Endothelial cell of umbilical vein (primary cell): ENCODE data around the gene AGAP9. TPM values are rescaled to one million over a fixed set of nuclear protein-coding genes. Genes with fewer than 3 reads are reported as not detected.
"Not testable (repeated sequence)": the region's sequence is repeated elsewhere in the genome, so short reads cannot be mapped to it uniquely, and the experiment has no call there.

Source experiments
- BruUV-seq: library from RNA; stranded (reverse); fragments of 400-500 nt; replicated peaks from 2 replicates; lab custom pipeline; 2021; lab: Mats Ljungman, UMichigan
- CTCF ChIA-PET: fragments of 300-600, 350-600 bp; sonication (Branson Sonifier 250); formaldehyde crosslinking; loops from one replicate; lab custom pipeline; 2021; ENCODE audit warnings: antibody characterized with exemption, inconsistent platforms; lab: Charles Lee
- POLR2A ChIA-PET: fragments of 300-600, 350-600 bp; sonication (Branson Sonifier 250); formaldehyde crosslinking; loops from one replicate; lab custom pipeline; 2021; ENCODE audit warnings: antibody characterized with exemption, inconsistent platforms; lab: Charles Lee
- DNase-seq: peaks from one replicate; pipeline ENCODE4 v3.0.0-alpha.2; 2011; ENCODE audit warnings: low read depth, low spot score
- FAIRE-seq: peaks from 2 replicates; lab custom pipeline; 2011; peaks lifted over from hg19 to GRCh38; lab: Jason Lieb, UNC
- H2AFZ ChIP-seq: 2 replicates; pipeline ENCODE4 v1.6.0; 2012; ENCODE audit warnings: low read depth, low read length, control low read depth, inconsistent platforms
- H3K27ac ChIP-seq: 2 replicates; pipeline ENCODE4 v1.5.1; 2011; ENCODE audit warnings: low read depth, mild to moderate bottlenecking, control low read depth, low read length, moderate library complexity; ENCODE audit not compliant: insufficient read depth
- H3K27me3 ChIP-seq, 2 experiments: 2 replicates each; pipeline versions ENCODE4 v1.6.0 to v1.6.1; 2011; ENCODE audit warnings: low read length in 2 of 2, mixed read lengths in 1 of 2; ENCODE audit not compliant: control insufficient read depth in 2 of 2, insufficient read depth in 2 of 2
- H3K36me3 ChIP-seq, 2 experiments: 2 replicates in 1 of 2; 3 replicates in 1 of 2; pipeline ENCODE4 v1.5.1; 2011; ENCODE audit warnings: low read length in 2 of 2, mild to moderate bottlenecking in 1 of 2, moderate library complexity in 1 of 2; ENCODE audit not compliant: control insufficient read depth in 2 of 2, insufficient read depth in 2 of 2; ENCODE audit errors: extremely low read depth in 1 of 2
- H3K4me1 ChIP-seq: 3 replicates; pipeline ENCODE4 v1.5.1; 2011; ENCODE audit warnings: mild to moderate bottlenecking, low read length; ENCODE audit not compliant: control insufficient read depth, insufficient read depth; ENCODE audit errors: extremely low read depth
- H3K4me2 ChIP-seq: 2 replicates; pipeline ENCODE4 v1.6.1; 2011; ENCODE audit warnings: low read length, control low read depth, mixed read lengths; ENCODE audit not compliant: insufficient read depth
- H3K4me3 ChIP-seq, 3 experiments: fragments of 200-600 bp in 1 of 3; sonication (generic), shearing (Covaris generic) in 1 of 3; replicated peaks in 1 of 3; 2 replicates each; pipeline ENCODE4 v1.5.1; 2011 to 2016; ENCODE audit warnings: control low read depth in 3 of 3, low read length in 3 of 3, mild to moderate bottlenecking in 2 of 3, inconsistent platforms in 1 of 3, low read depth in 1 of 3, moderate library complexity in 1 of 3; ENCODE audit not compliant: insufficient read depth in 1 of 3
- H3K79me2 ChIP-seq: 2 replicates; pipeline ENCODE4 v1.6.0; 2012; ENCODE audit warnings: low read length, inconsistent platforms; ENCODE audit not compliant: control insufficient read depth, insufficient read depth
- H3K9ac ChIP-seq: replicated peaks from 2 replicates; pipeline ENCODE3; 2011; ENCODE audit warnings: low read length, control low read depth; ENCODE audit not compliant: insufficient read depth; ENCODE audit errors: extremely low read depth
- H3K9me1 ChIP-seq: replicated peaks from 3 replicates; pipeline ENCODE4 v1.6.0; 2011; ENCODE audit warnings: mild to moderate bottlenecking, low read length; ENCODE audit not compliant: control insufficient read depth, insufficient read depth; ENCODE audit errors: extremely low read depth
- H3K9me3 ChIP-seq: replicated peaks from 2 replicates; pipeline ENCODE4 v1.5.1; 2012; ENCODE audit warnings: low read length, inconsistent platforms; ENCODE audit not compliant: control insufficient read depth, insufficient read depth
- H4K20me1 ChIP-seq: replicated peaks from 2 replicates; pipeline ENCODE3; 2011; ENCODE audit warnings: mild to moderate bottlenecking, low read length; ENCODE audit not compliant: control insufficient read depth, insufficient read depth; ENCODE audit errors: extremely low read depth
- dilution Hi-C: fragments of 300-500 bp; cut with MboI; formaldehyde crosslinking; loops from one replicate; pipeline ENCODE4 v1.15.0; 2019; ENCODE audit warnings: low sequenced_read_pairs; ENCODE audit not compliant: extremely low pct_ligation_motif_present
- intact Hi-C: fragments of 100-400 bp; cut with micrococcal nuclease; formaldehyde crosslinking; loops from one replicate; pipeline ENCODE4 v1.10.0; 2022
- polyA plus RNA-seq, 4 experiments: library from polyadenylated mRNA; depleted of rRNA in 3 of 4; stranded (reverse) in 3 of 4; unstranded in 1 of 4; fragments of >200 nt; gene quantifications; 2 replicates each; pipeline versions ENCODE4 v1.2.1 to v1.2.3, GENCODE V29; 2011 to 2012; ENCODE audit warnings: missing spikeins in 1 of 4
- total RNA-seq: library from RNA; stranded (reverse); gene quantifications from 2 replicates; pipeline ENCODE4 v1.2.3, GENCODE V29; 2021

Gene AGAP9
- total and polyA plus RNA-seq, 2 donors (not counting 3 experiments of a cell fraction or from before 2014, with no cell fraction given), result 9.9 to 14.4 TPM

GRCh38 chr10:47481768-47482181 is 41.7 kb downstream of the AGAP9 start:
- H3K9ac ChIP-seq, BruUV-seq, POLR2A ChIA-PET: not testable (repeated sequence)

DNA sequence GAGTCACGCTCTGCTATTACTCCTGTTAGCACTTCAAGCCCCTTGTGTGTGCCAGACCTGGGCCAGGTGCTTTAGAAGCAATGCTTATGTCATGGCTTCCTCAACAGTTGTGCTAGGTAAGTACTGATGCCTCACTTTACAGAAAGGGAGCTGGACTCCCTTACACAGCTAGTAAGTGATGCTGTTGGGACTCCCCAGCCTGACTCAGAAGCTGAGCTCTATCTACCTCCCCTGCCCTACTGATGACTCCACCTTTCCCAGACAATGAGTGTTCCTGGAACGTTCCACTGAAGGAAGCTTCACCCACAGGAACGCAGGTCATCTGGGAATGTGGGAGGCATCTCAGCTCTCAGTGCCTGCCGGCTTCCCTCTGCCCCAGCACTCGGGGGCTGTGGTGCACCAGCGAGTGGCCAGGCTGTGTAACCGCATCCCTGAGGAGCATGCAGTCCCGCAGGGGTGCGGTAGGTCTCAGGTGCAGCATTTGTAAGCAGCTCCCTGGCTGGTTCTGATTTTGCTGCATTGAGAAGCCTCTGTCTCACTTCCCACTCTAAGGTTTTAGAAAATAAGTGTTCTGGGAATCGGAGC is 42.2 kb downstream of the AGAP9 start:
- dilution Hi-C loops, POLR2A ChIA-PET, CTCF ChIA-PET, intact Hi-C loops, BruUV-seq, H3K9ac ChIP-seq, H4K20me1 ChIP-seq, FAIRE-seq, H3K9me3 ChIP-seq, H2AFZ ChIP-seq, H3K36me3 ChIP-seq, H3K4me2 ChIP-seq, H3K9me1 ChIP-seq, H3K79me2 ChIP-seq, DNase-seq, H3K27ac ChIP-seq, H3K4me3 ChIP-seq, H3K4me1 ChIP-seq, H3K27me3 ChIP-seq: not testable (repeated sequence)

More at GRCh38 chr10:47481768-47482181, 41.7 kb downstream of the AGAP9 start:
- H3K27me3 ChIP-seq, DNase-seq, H3K4me2 ChIP-seq, H3K4me1 ChIP-seq, intact Hi-C loops, H2AFZ ChIP-seq, H3K4me3 ChIP-seq, H3K36me3 ChIP-seq, CTCF ChIA-PET, H3K27ac ChIP-seq, H3K9me1 ChIP-seq, dilution Hi-C loops, H4K20me1 ChIP-seq, FAIRE-seq, H3K79me2 ChIP-seq, H3K9me3 ChIP-seq: not testable (repeated sequence)

DNA sequence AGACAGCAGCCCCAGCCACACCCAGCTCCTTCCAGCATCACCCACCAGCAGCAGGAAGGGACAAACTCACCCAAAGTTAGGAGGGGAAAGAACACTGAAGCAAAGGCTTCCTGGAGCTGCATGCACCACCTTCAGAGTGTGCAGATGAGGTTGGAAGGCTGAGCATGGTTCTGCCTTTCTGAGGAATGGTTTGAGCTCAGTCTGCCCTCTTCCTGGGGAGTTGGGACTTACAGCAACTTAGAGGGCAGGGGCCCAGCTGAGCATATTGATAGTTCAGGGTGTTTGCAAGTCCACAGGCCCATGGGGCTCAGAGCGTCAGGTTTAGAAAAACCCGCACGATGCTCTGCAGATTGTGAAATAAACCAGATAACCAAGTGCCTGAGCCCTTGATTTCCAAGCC is 43.3 kb downstream of the AGAP9 start:
- BruUV-seq, H3K27ac ChIP-seq, H3K27me3 ChIP-seq, POLR2A ChIA-PET, FAIRE-seq, H3K4me1 ChIP-seq, intact Hi-C loops, CTCF ChIA-PET, DNase-seq, H3K9me1 ChIP-seq, H2AFZ ChIP-seq, H3K4me2 ChIP-seq, H3K4me3 ChIP-seq, dilution Hi-C loops, H4K20me1 ChIP-seq, H3K9me3 ChIP-seq, H3K79me2 ChIP-seq, H3K36me3 ChIP-seq, H3K9ac ChIP-seq: not testable (repeated sequence)

DNA sequence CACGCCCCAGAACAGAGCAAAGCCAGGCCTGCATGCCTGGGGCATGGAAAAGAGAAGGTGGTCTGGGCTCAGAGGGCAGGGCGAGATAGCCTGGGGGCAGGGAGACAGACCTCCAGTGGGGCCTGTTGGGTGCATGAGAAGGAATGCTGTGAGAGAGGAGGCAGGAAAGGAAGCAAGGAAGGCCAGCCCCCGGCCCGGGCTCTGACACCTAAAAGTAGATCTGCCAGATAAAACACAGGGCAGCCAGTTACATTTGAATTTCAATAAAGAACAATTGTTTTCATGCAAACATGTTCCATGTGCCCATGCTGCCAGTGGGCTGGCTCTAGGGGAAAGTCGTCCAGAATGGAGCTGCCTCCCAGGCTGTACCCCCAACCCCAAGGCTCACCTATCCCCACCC is 45.3 kb downstream of the AGAP9 start:
- H3K27ac ChIP-seq, H3K79me2 ChIP-seq, H3K9ac ChIP-seq, POLR2A ChIA-PET, CTCF ChIA-PET, H3K4me3 ChIP-seq, H4K20me1 ChIP-seq, H3K27me3 ChIP-seq, DNase-seq, intact Hi-C loops, H3K36me3 ChIP-seq, FAIRE-seq, BruUV-seq, H3K4me1 ChIP-seq, H3K9me1 ChIP-seq, H3K4me2 ChIP-seq, dilution Hi-C loops, H2AFZ ChIP-seq, H3K9me3 ChIP-seq: not testable (repeated sequence)
